Panc1 (cell line): ENCODE measurements around the gene CKLF.

Experiments
- POLR2AphosphoS5 ChIP-seq: IDR thresholded peaks from 2 replicates; pipeline ENCODE4 v1.6.1; 2012; ENCODE audit warnings: mild to moderate bottlenecking, low read depth, low read length, moderate library complexity
- SIN3A ChIP-seq: IDR thresholded peaks from 2 replicates; pipeline ENCODE4 v1.6.1; 2012; ENCODE audit warnings: low read depth, mild to moderate bottlenecking, low read length, moderate library complexity, borderline replicate concordance; ENCODE audit not compliant: insufficient read depth
- TF ChIP-seq, protein P1 (sequence below): fragments of 450-650 bp; IDR thresholded peaks from 2 replicates; pipeline ENCODE4 v1.5.1; 2017; ENCODE audit warnings: mild to moderate bottlenecking
- TF ChIP-seq, protein P2 (sequence below), 2 experiments: IDR thresholded peaks; 2 replicates each; pipeline ENCODE4 v1.6.1; 2011 to 2012; ENCODE audit warnings: low read depth in 2 of 2, control low read depth in 1 of 2, low read length in 1 of 2, mild to moderate bottlenecking in 1 of 2, moderate library complexity in 1 of 2; ENCODE audit not compliant: insufficient read depth in 1 of 2

DNA sequence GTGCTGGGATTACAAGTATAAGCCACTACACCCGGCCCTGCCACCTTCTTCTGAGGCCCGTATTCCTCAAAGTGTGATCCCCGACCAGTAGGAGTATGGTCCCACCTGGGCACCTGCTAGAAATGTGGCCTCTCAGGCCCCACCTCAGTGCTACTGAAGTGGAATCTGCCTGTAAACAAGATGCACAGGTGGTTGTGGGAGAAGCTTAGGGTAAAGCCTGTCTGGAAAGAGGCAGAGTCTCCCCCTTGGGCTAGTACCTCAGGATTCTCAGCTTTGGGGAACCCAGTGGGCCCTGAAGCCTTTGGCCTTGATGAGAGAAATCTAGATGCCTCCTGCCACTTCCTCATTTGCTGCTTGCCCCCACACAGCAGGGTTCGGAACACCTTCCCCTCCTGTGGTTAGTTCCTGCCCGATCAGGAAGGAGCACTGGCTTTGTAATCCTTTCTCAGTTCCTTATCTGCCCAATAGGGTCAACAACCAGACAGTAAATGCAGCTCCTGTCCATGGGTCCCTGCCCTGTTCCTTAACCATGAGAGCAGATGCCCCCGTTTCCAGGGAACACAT, 27.7 kb upstream of the CKLF start:
- no peak for TF ChIP-seq SIN3A
- TF ChIP-seq, protein P1, sequence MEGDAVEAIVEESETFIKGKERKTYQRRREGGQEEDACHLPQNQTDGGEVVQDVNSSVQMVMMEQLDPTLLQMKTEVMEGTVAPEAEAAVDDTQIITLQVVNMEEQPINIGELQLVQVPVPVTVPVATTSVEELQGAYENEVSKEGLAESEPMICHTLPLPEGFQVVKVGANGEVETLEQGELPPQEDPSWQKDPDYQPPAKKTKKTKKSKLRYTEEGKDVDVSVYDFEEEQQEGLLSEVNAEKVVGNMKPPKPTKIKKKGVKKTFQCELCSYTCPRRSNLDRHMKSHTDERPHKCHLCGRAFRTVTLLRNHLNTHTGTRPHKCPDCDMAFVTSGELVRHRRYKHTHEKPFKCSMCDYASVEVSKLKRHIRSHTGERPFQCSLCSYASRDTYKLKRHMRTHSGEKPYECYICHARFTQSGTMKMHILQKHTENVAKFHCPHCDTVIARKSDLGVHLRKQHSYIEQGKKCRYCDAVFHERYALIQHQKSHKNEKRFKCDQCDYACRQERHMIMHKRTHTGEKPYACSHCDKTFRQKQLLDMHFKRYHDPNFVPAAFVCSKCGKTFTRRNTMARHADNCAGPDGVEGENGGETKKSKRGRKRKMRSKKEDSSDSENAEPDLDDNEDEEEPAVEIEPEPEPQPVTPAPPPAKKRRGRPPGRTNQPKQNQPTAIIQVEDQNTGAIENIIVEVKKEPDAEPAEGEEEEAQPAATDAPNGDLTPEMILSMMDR, result no peak
- TF ChIP-seq, protein P2, sequence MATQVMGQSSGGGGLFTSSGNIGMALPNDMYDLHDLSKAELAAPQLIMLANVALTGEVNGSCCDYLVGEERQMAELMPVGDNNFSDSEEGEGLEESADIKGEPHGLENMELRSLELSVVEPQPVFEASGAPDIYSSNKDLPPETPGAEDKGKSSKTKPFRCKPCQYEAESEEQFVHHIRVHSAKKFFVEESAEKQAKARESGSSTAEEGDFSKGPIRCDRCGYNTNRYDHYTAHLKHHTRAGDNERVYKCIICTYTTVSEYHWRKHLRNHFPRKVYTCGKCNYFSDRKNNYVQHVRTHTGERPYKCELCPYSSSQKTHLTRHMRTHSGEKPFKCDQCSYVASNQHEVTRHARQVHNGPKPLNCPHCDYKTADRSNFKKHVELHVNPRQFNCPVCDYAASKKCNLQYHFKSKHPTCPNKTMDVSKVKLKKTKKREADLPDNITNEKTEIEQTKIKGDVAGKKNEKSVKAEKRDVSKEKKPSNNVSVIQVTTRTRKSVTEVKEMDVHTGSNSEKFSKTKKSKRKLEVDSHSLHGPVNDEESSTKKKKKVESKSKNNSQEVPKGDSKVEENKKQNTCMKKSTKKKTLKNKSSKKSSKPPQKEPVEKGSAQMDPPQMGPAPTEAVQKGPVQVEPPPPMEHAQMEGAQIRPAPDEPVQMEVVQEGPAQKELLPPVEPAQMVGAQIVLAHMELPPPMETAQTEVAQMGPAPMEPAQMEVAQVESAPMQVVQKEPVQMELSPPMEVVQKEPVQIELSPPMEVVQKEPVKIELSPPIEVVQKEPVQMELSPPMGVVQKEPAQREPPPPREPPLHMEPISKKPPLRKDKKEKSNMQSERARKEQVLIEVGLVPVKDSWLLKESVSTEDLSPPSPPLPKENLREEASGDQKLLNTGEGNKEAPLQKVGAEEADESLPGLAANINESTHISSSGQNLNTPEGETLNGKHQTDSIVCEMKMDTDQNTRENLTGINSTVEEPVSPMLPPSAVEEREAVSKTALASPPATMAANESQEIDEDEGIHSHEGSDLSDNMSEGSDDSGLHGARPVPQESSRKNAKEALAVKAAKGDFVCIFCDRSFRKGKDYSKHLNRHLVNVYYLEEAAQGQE (IDR thresholded peaks at IDR 0.05; ENCODE audit: insufficient read depth in 1 of 2, low read depth in 2 of 2, low read length in 1 of 2), result no peak
- TF ChIP-seq POLR2AphosphoS5, result no peak
